ENCODE measurements around the gene OR52J3. TPM values are rescaled to one million over a fixed set of nuclear protein-coding genes. Genes with fewer than 3 reads are reported as not detected.

OR52J3 gene
- total and polyA plus RNA-seq, 2 donors (not counting 1 experiment from before 2014, with no cell fraction given): not detected

- Histone ChIP-seq H3K9ac (ENCODE audit: low read length) (no peak overlapping the region), H3K4me3 (ENCODE audit: control extremely low read depth in 1 of 5, extremely low read depth in 1 of 5, insufficient read depth in 1 of 5, low read depth in 2 of 5, low read length in 4 of 5) (no peak overlapping the region), H3K79me2 (ENCODE audit: control insufficient read depth, insufficient read depth, low read length) (no peaks in the 10 kb centered on the region), H3K4me1 (ENCODE audit: control insufficient read depth in 2 of 2, insufficient read depth in 2 of 2, low read length in 2 of 2) (no peaks in the 10 kb centered on the region), H3K27ac (ENCODE audit: low read length in 2 of 2) (no peak overlapping the region), H3K4me2 (replicated peaks; ENCODE audit: low read depth, low read length, poor library complexity, severe bottlenecking) (no peak overlapping the region), H4K20me1 (ENCODE audit: control insufficient read depth, insufficient read depth, low read length, poor library complexity, severe bottlenecking) (no peaks in the 10 kb centered on the region), H3K9me3 (ENCODE audit: control extremely low read depth in 1 of 3, control insufficient read depth in 2 of 3, insufficient read depth in 1 of 3, low read length in 2 of 3) (no peaks in the 10 kb centered on the region), H3K27me3 (replicated peaks in 1 of 4; ENCODE audit: control extremely low read depth in 1 of 4, control insufficient read depth in 3 of 4, insufficient read depth in 4 of 4, low read length in 3 of 4) (no peaks in the 10 kb centered on the region), H2AFZ (ENCODE audit: insufficient read depth, low read depth, low read length, poor library complexity, severe bottlenecking) (no peak overlapping the region), H3K36me3 (replicated peaks in 1 of 2; ENCODE audit: control extremely low read depth in 1 of 2, control insufficient read depth in 1 of 2, extremely low read depth in 1 of 2, insufficient read depth in 2 of 2, low read length in 1 of 2) (no peaks in the 10 kb centered on the region)
- DNase-seq (no peak), ATAC-seq (ENCODE audit: low read depth) (no peak)
- Mint-ChIP-seq H3K9me3 (ENCODE audit: insufficient read depth) (no peaks in the 10 kb centered on the region), H3K4me1 (no peaks in the 10 kb centered on the region), H3K27ac (no peak overlapping the region), H3K4me3 (no peak overlapping the region), H3K27me3 (peaks cover 3% of the 10 kb centered on the region)
- intact Hi-C loops (cut with micrococcal nuclease): no loop called here
- POLR2A ChIA-PET: no interaction called here
- CTCF ChIA-PET: no interaction called here
- WGBS (ENCODE audit: insufficient coverage): no CpG with 5 or more reads among the region's 2 CpGs
- TF ChIP-seq CTCF (IDR thresholded peaks at IDR 0.05) (no peak), EZH2 (IDR thresholded peaks at IDR 0.05; ENCODE audit: borderline replicate concordance, insufficient read depth, low read depth, low read length, poor library complexity, severe bottlenecking) (no peak)
Measured at GRCh38 chr11:5081405-5081804, 35.1 kb downstream of the OR52J3 start.

- Histone ChIP-seq H3K4me3 (ENCODE audit: control extremely low read depth in 1 of 5, extremely low read depth in 1 of 5, insufficient read depth in 1 of 5, low read depth in 2 of 5, low read length in 4 of 5) (no peak overlapping the region), H3K27ac (ENCODE audit: low read length in 2 of 2) (no peak overlapping the region), H4K20me1 (ENCODE audit: control insufficient read depth, insufficient read depth, low read length, poor library complexity, severe bottlenecking) (no peaks in the 10 kb centered on the region), H3K4me2 (replicated peaks; ENCODE audit: low read depth, low read length, poor library complexity, severe bottlenecking) (no peak overlapping the region), H3K36me3 (replicated peaks in 1 of 2; ENCODE audit: control extremely low read depth in 1 of 2, control insufficient read depth in 1 of 2, extremely low read depth in 1 of 2, insufficient read depth in 2 of 2, low read length in 1 of 2) (no peaks in the 10 kb centered on the region), H3K9ac (ENCODE audit: low read length) (no peak overlapping the region), H3K27me3 (replicated peaks in 1 of 4; ENCODE audit: control extremely low read depth in 1 of 4, control insufficient read depth in 3 of 4, insufficient read depth in 4 of 4, low read length in 3 of 4) (no peaks in the 10 kb centered on the region), H3K9me3 (ENCODE audit: control extremely low read depth in 1 of 3, control insufficient read depth in 2 of 3, insufficient read depth in 1 of 3, low read length in 2 of 3) (no peaks in the 10 kb centered on the region), H3K79me2 (ENCODE audit: control insufficient read depth, insufficient read depth, low read length) (no peaks in the 10 kb centered on the region), H3K4me1 (ENCODE audit: control insufficient read depth in 2 of 2, insufficient read depth in 2 of 2, low read length in 2 of 2) (no peaks in the 10 kb centered on the region), H2AFZ (ENCODE audit: insufficient read depth, low read depth, low read length, poor library complexity, severe bottlenecking) (no peak overlapping the region)
- H3K27me3 Mint-ChIP-seq: no peaks in the 10 kb centered on the region
- ChIA-PET CTCF (no interaction called here), POLR2A (no interaction called here)
- ATAC-seq (ENCODE audit: low read depth) (no peak), DNase-seq (no peak)
- H3K27ac Mint-ChIP-seq: no peak overlapping the region
- TF ChIP-seq EZH2 (IDR thresholded peaks at IDR 0.05; ENCODE audit: borderline replicate concordance, insufficient read depth, low read depth, low read length, poor library complexity, severe bottlenecking) (no peak), CTCF (IDR thresholded peaks at IDR 0.05) (no peak)
- no peaks in the 10 kb centered on the region for H3K9me3 Mint-ChIP-seq (ENCODE audit: insufficient read depth)
- no peak overlapping the region for H3K4me3 Mint-ChIP-seq
- no peaks in the 10 kb centered on the region for H3K4me1 Mint-ChIP-seq
- intact Hi-C loops (cut with micrococcal nuclease): no loop called here
Measured at GRCh38 chr11:5083602-5084001, 37.3 kb downstream of the OR52J3 start.

Measured in B cell (primary cell).